Activated CD8-positive, alpha-beta memory T cell treated with anti-CD3 and anti-CD28 coated beads for 36 hours (primary cell): ENCODE results near the gene LTB4R. TPM values are rescaled to one million over a fixed set of nuclear protein-coding genes. Genes with fewer than 3 reads are reported as not detected.

ENCODE experiments used
- CTCF ChIA-PET: fragments of 350-600 bp; sonication (Branson Sonifier 250); formaldehyde crosslinking; loops from one replicate; lab custom pipeline; 2021; ENCODE audit warnings: antibody characterized with exemption; lab: Charles Lee
- POLR2A ChIA-PET: fragments of 350-600 bp; sonication (Branson Sonifier 250); formaldehyde crosslinking; loops from one replicate; lab custom pipeline; 2021; ENCODE audit warnings: antibody characterized with exemption; lab: Charles Lee
- total RNA-seq, 2 experiments: library from RNA; stranded (reverse); gene quantifications; one replicate each; pipeline ENCODE4 v1.2.3, GENCODE V29; 2021

LTB4R gene
- total RNA-seq, 2 experiments from 2014 or later = 12.5 to 13.7 TPM

DNA sequence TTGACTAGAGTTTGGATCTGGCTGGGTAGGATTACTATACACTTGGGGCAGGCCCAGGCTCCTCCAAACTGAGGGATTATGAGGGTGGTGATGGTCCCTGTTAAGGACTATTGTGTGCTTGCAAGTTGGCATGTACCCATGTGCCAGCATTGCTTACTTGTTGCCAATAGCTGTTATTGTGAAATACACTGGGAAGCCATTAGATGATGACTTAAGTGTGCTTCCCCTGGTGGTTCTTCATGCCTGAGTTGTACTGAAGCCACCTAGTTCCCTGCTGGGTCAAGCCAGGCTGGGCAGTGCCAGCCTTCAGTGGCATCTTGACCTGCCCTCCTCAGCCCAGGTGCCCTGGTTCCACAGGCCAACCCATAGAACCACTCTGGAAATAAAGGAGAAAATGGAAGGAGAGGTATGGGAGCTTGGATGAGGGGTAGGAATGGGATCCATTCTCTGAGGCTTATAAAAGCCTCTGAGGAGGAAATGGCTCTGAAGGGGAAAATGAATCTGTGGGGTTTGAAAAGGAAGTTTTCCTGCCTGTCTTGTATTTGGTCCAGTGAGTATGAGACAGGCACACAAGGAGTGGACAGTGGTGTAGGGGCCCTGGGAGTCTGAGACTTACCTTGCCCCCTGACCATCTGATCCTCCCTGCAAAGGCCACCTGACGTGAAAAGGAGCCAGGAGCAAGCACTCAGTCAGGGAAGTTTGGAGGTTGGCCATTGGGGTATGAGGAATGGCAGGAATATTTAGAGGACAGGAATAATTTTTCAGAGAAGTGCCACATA is 724 bp downstream of the LTB4R start:
- CTCF ChIA-PET = interaction anchor here (1.0 to 8.6 kb wide), 8 partner anchors 9 to 124 kb away, joined by 3 to 57 read pairs (median 25); partner anchors contain the start of genes ADCY4, CBLN3, DHRS1 and KHNYN
- POLR2A ChIA-PET = interaction anchor here (1.2 to 2.6 kb wide), 3 partner anchors 12 to 117 kb away, joined by 3 to 21 read pairs (median 9); partner anchors contain the start of genes DHRS1, NOP9, TINF2 and TM9SF1

DNA sequence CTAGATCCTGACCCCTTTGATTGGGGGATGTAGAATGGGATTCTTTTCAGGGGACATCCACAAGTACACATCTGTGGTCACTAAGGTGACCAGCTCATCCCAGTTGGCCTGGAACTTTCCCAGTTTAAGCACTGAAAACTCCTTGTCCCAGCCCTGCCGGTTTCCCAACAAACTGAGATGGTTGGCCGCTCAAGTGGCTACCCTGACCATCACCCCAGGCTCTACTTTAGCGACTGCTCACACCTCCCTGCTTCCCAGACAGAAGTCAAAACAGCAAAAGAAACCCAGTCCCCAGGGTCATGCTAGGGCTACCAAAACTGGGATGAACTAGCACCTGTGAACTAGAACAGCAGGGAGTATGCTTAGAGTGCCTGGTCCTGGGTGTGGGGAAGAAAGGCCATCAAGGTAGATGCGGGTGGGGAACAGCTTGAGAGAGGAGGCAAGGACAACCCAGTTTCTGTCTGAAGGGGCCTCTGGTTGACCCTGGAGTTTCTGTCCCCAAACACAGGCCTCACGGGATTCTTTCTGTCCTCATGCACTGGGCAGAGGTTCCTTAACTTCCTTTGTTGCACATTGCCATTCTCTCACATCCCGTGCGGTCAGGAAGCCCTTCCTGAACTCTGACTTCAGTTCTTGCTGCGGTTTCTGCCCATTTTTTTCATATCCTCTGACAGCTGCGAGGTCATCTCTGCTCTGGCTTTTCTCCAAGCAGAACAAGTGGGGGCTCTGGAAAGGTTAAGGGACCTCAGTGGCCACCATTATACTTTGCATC is 1.6 kb downstream of the LTB4R start:
- ChIA-PET CTCF (interaction anchor here (1.1 to 8.6 kb wide), 5 partner anchors 10 to 118 kb away, joined by 3 to 57 read pairs (median 7); partner anchors contain the start of genes ADCY4, CBLN3, CHMP4A and KHNYN), POLR2A (interaction anchor here (0.7 kb wide), 1 partner anchor 310 kb away, joined by 3 read pairs; no protein-coding TSS in a partner anchor)

DNA sequence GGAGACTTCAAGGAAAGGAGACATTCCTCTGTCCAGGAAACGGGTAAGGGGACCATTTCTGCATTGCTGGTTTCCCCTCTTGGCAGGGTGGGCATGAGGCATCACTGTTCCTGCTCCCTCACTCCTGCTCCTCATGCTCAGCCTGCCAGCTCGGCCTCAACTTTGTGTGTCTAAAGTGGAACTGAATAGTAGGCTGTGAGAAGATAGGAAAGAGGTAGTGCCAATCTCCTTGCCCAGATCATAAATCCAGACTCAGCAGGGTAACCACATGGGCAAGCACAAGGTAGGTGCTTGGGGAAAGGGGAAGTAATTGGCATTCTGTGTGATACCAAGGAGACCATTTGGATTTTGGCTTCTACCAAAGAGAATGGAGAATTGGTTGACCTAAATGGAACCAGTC is 2.6 kb downstream of the LTB4R start:
- ChIA-PET CTCF (interaction anchor here (1.3 to 8.6 kb wide), 4 partner anchors 10 to 32 kb away, joined by 3 to 57 read pairs (median 4); partner anchors contain the start of gene ADCY4), POLR2A (interaction anchor here (0.7 kb wide), 2 partner anchors 99 to 309 kb away, joined by 3 read pairs; no protein-coding TSS in a partner anchor)

DNA sequence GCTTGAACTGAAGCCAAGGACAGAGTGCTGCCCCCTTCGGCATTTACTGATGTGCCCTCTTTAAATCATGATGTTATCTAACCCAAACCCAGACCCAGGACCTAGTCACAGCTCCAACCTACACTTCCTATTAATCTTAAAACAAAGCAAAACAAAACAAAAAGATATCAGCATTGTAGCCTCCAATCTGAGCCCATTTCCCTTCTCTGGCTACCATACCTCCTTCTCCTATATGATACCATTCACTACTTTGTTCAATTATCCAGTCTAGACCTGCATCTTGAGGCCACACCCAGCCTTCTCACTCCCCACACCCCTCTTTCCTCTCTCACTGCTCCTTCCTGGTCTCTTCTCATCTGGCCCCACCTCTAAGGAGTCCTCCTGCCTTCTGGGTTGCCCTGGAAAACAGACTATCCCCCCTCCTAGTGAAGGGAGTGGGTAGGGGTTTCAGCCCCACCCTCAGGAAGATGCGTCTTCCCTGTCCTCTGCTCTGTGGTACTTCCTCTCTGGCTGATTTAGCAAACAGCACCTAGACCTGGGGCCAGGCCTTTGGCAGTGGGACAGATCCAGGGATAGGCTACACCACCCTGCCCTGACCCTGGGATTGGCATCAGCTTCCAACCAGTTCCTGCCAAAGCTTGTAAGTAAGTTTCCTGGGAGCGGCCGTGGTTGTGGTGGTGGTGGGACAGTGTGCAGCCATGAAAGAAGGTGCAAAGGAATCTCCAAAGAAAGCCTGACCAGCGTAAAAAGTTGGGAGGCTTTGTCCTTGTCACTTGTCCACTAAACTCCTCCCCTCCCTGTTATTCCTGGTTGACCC is 3.3 kb downstream of the LTB4R start:
- ChIA-PET CTCF (interaction anchor here (1.3 to 8.6 kb wide), 4 partner anchors 11 to 33 kb away, joined by 3 to 57 read pairs (median 4); partner anchors contain the start of gene ADCY4), POLR2A (no interaction called here)

DNA sequence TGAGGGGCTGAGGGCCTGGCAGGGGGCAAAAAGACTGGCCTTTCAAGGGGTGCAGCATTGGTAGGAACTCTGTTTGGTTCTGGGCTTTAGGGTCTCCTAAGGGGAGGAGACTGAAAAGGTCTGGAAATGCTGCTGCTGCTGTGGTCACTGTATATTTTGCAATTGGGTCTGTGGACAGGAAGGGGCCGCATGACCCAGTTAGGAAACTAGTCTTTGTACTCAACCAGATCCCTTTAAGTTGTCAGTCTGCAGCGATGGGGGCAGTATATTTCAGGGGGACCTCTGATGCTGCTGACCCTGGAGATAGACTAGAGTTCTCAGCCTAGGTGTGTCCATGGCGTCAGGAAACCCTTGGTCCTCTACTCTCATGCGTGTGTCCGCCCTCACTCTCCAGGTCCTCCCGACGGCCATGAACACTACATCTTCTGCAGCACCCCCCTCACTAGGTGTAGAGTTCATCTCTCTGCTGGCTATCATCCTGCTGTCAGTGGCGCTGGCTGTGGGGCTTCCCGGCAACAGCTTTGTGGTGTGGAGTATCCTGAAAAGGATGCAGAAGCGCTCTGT is 4.0 kb downstream of the LTB4R start:
- POLR2A ChIA-PET = no interaction called here
- CTCF ChIA-PET = interaction anchor here (0.8 to 1.7 kb wide), 2 partner anchors 10 to 18 kb away, joined by 3 to 4 read pairs; no protein-coding TSS in a partner anchor

DNA sequence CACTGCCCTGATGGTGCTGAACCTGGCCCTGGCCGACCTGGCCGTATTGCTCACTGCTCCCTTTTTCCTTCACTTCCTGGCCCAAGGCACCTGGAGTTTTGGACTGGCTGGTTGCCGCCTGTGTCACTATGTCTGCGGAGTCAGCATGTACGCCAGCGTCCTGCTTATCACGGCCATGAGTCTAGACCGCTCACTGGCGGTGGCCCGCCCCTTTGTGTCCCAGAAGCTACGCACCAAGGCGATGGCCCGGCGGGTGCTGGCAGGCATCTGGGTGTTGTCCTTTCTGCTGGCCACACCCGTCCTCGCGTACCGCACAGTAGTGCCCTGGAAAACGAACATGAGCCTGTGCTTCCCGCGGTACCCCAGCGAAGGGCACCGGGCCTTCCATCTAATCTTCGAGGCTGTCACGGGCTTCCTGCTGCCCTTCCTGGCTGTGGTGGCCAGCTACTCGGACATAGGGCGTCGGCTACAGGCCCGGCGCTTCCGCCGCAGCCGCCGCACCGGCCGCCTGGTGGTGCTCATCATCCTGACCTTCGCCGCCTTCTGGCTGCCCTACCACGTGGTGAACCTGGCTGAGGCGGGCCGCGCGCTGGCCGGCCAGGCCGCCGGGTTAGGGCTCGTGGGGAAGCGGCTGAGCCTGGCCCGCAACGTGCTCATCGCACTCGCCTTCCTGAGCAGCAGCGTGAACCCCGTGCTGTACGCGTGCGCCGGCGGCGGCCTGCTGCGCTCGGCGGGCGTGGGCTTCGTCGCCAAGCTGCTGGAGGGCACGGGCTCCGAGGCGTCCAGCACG is 4.7 kb downstream of the LTB4R start:
- ChIA-PET CTCF (interaction anchor here (0.8 to 1.7 kb wide), 2 partner anchors 9 to 18 kb away, joined by 3 to 4 read pairs; no protein-coding TSS in a partner anchor), POLR2A (no interaction called here)

DNA sequence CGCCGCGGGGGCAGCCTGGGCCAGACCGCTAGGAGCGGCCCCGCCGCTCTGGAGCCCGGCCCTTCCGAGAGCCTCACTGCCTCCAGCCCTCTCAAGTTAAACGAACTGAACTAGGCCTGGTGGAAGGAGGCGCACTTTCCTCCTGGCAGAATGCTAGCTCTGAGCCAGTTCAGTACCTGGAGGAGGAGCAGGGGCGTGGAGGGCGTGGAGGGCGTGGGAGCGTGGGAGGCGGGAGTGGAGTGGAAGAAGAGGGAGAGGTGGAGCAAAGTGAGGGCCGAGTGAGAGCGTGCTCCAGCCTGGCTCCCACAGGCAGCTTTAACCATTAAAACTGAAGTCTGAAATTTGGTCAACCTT is 5.3 kb downstream of the LTB4R start:
- ChIA-PET POLR2A (no interaction called here), CTCF (interaction anchor here (1.7 kb wide), 1 partner anchor 9 kb away, joined by 4 read pairs; no protein-coding TSS in a partner anchor)

DNA sequence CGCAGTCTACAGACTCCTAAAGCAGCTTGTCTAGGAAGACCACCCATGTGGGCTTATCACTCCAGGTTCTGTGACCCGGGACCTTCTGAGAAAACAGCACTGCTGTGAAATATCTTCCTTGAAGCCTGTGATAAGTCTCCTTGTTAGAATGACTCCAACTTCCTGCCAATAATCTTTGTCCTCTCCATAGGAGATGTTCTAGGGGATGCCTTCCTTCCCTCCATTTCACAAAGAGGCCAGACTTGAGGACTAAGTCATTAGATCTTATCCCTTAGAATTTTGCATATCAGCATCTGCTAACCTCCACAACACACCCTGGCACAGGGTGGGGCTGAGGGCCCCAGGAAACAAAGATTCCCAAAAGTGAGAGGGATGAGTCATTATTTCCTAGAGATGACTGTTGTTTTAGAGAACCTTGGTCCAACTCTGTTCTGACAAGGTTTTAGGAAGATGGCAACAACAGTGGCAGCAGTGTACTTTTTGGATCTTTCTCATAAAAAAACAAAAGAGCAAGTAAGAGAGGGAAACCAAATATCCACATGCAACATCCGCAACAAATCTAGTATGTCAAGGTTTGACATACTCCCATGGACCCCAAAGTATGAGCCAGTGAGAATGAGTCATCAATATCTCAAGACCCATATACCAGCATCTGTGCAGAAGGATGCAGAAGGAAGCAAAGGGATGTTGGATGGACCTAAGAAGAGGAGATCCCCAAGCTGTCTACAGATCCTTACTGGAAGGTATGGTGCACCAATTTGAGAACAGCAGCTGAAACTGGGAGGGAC is 6.0 kb downstream of the LTB4R start:
- ChIA-PET CTCF (interaction anchor here (1.7 kb wide), 1 partner anchor 8 kb away, joined by 4 read pairs; no protein-coding TSS in a partner anchor), POLR2A (no interaction called here)

DNA sequence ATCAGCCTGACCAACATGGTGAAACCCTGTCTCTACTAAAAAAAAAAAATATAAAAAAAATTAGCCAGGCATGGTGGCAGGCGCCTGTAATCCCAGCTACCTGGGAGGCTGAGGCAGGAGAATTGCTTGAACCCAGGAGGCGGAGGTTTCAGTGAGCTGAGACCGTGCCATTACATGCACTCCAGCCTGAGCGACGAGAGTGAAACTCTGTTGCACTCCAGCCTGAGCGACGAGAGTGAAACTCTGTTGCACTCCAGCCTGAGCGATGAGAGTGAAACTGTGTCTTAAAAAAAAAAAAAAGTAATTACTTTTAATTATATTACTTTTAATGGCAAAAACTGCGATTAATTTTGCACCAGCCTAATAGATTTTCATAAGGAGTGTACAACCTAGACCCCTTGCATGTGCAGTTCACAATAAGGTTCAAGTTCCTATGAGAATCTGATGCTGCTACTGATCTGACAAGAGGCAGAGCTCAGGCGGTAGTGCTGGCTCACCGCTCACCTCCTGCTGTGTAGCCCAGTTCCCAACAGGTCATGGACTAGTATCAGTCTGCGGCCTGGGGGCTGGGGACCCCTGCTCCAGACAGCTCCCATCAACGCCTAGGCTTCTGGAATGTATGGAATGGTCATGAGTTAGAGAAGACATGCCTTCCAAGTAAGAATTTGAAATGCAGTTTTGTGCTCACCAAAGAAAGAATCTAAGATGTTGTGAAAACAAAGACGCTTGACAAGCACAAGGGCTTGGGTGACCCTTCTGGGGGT is 10.1 kb downstream of the LTB4R start:
- ChIA-PET POLR2A (interaction anchor here (0.8 kb wide), 1 partner anchor 110 kb away, joined by 3 read pairs; no protein-coding TSS in a partner anchor), CTCF (interaction anchor here (1.5 to 2.3 kb wide), 4 partner anchors 10 to 13 kb away, joined by 3 to 6 read pairs (median 4); partner anchors contain the start of gene LTB4R2)

DNA sequence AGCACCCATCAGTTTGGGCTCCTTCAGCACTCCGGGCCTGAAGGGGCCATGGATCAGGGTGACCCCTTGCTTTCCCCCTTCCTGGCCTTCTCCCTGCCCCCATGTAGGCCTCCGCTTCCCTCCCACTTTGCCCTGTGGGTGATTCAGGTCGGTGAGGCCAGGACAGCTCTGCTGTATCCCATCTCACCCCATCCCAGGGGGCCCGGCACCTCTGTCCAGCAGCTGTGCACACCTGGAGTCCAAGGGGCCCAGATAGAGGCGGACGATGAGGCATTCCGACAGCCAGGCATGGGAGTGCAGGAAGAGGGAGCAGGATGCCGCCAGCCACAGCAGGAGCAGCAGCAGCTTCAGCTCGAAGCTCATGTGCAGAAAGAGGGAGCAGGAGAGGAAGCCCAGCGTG is 11.4 kb downstream of the LTB4R start:
- CTCF ChIA-PET = interaction anchor here (1.2 to 1.7 kb wide), 4 partner anchors 9 to 13 kb away, joined by 3 to 5 read pairs (median 4); partner anchors contain the start of gene LTB4R2
- POLR2A ChIA-PET = interaction anchor here (0.8 kb wide), 1 partner anchor 109 kb away, joined by 3 read pairs; no protein-coding TSS in a partner anchor

DNA sequence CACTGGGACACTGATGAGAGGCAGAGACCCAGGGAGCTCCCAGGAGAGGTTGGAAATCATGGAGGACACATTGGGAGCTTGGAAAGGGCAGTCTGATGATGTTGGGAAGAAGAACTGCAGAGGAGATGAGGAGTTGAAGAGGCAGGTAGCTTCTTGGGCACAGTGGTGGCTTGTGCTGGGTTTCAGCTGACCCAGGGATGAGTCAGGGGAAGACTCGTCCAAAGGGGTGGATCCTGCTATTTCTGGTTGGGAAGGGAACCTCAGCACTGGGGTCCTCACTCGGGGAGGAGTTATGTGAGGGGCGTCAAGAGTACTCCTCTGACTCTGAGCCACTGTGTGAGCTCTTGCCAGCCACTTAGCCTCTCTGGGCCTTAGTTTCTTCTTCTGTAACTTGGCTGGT is 12.0 kb downstream of the LTB4R start:
- ChIA-PET POLR2A (no interaction called here), CTCF (interaction anchor here (1.2 to 1.7 kb wide), 2 partner anchors 8 to 11 kb away, joined by 4 to 5 read pairs; no protein-coding TSS in a partner anchor)

DNA sequence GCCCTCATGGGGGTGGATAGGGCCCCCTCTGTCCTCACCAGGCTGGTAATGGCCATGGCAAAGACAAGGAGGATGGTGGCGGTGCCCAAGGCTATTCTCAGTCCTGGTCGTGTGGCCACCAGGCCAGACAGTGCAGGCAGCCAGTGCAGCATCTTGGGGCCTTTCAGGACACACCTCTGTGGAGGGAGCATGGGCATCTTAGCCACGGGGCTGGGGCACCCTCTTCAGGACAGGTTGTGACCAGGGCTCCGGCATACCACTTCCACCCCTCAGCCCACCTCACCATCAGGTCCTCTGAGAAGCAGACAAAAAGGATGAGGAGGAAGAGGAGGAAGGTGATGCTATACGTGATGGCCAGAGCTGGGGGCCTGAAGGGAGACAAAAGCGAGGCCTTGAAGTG is 12.7 kb downstream of the LTB4R start:
- ChIA-PET CTCF (interaction anchor here (1.0 to 17.7 kb wide), 3 partner anchors 10 to 109 kb away, joined by 3 to 334 read pairs (median 5); partner anchors contain the start of genes CBLN3 and KHNYN), POLR2A (no interaction called here)

DNA sequence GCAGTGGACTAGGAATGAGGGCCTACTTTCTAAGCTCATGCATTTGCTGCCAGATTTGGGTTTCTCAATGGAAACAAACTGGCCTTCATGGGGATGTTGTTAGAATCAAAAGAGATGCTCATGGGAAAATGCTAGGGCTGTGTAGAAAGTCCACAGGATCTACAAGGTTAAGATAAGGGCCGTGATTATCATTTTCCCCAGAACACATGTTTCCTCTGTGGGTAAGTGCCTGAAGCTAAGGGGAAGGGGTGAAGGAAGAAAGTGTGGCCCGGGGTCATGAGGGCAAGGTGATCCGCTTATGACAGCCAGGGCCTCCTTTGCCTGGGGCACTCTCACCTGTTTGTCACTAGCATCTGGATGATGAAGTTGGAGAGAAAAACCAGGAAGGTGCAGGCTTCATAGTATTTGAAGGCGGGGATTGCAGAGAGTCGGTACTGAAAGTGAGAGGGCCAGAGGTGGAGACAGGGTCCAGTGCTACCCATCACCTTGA is 13.8 kb downstream of the LTB4R start:
- ChIA-PET CTCF (interaction anchor here (1.0 to 17.7 kb wide), 3 partner anchors 9 to 108 kb away, joined by 3 to 334 read pairs (median 4); partner anchors contain the start of genes CBLN3 and KHNYN), POLR2A (no interaction called here)

DNA sequence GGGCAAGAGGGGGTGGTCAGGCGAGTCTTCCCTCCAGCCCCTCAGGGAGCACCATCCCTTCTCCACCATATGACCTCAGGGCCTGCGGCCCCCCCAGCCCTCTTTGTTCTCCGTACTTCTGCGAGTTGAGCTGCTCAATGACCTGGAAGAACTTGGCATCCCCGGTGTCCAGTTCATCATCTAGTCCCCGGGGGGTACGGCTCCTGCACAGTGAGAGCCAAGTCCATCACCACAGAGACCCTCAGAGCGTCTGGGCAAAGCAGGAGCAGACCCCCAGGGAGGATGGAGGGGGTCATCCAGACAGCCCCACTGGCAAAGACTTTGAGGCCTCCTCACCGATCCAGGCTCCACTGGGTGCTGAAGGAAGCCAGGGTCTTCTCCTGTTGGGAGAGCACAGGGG is 14.7 kb downstream of the LTB4R start:
- ChIA-PET CTCF (interaction anchor here (1.2 to 17.7 kb wide), 2 partner anchors 10 to 107 kb away, joined by 4 to 334 read pairs; partner anchors contain the start of genes CBLN3 and KHNYN), POLR2A (interaction anchor here (0.6 kb wide), 2 partner anchors 14 to 74 kb away, joined by 3 to 6 read pairs; no protein-coding TSS in a partner anchor)

DNA sequence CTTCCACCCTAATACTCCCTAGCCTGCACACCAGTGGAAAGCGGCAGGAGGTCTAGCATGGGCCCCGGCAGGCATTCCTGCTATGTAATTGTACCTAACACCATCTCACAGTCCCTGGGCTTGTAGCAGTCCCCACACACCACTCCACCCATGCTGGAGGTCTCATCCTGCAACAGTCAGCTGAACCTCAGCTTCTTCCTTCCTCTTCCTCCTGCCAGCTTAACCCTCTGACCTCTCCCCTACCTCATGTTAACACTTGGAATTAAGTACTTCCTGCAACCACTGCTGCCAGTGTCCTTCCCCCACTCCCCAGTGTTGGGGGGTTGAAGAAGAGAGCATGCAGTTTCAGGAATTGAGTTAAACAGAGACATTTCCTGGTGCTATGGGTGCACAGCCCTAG is 16.0 kb downstream of the LTB4R start:
- POLR2A ChIA-PET = no interaction called here
- CTCF ChIA-PET = interaction anchor here (0.6 to 17.7 kb wide), 4 partner anchors 10 to 106 kb away, joined by 4 to 334 read pairs (median 4); partner anchors contain the start of genes CBLN3, KHNYN and LTB4R2
